Naive B cell (primary cell): ENCODE results near the gene CBX1. TPM values are rescaled to one million over a fixed set of nuclear protein-coding genes. Genes with fewer than 3 reads are reported as not detected.
A peak's percentile ranks its signal among the peaks of the same experiment; 100 is the strongest.

Experiments
- ATAC-seq, 2 donors: fragments of 150-1000 bp; cut with Tn5 transposase; 2 replicates each; pipeline ENCODE4 v1.10.0; 2021; ENCODE audit warnings: low read depth in 2 of 2, mild to moderate bottlenecking in 2 of 2, moderate library complexity in 2 of 2
- DNase-seq: peaks from one replicate; pipeline ENCODE4 v3.0.0; 2022
- H3K27ac Mint-ChIP-seq, 6 donors: one replicate each; pipeline ENCODE4 v1.8.0; 2020 to 2022; ENCODE audit warnings: mild to moderate bottlenecking in 6 of 6, mixed read lengths in 6 of 6, moderate library complexity in 5 of 6, inconsistent platforms in 2 of 6
- H3K27me3 Mint-ChIP-seq, 3 donors: one replicate each; pipeline ENCODE4 v1.8.0; 2021 to 2022; ENCODE audit warnings: mixed read lengths in 3 of 3, mild to moderate bottlenecking in 1 of 3
- H3K36me3 Mint-ChIP-seq, 2 donors: one replicate each; pipeline ENCODE4 v1.8.0; 2020 to 2022; ENCODE audit warnings: mixed read lengths in 2 of 2, inconsistent platforms in 1 of 2, mild to moderate bottlenecking in 1 of 2
- H3K4me1 Mint-ChIP-seq, 3 donors: one replicate each; pipeline ENCODE4 v1.8.0; 2020 to 2022; ENCODE audit warnings: mixed read lengths in 3 of 3, inconsistent platforms in 1 of 3, mild to moderate bottlenecking in 1 of 3, moderate library complexity in 1 of 3
- H3K4me3 Mint-ChIP-seq, 8 donors: one replicate each; pipeline ENCODE4 v1.8.0; 2020 to 2022; ENCODE audit warnings: mild to moderate bottlenecking in 8 of 8, mixed read lengths in 8 of 8, moderate library complexity in 8 of 8, inconsistent platforms in 2 of 8
- H3K9me3 Mint-ChIP-seq, 7 donors: one replicate each; pipeline ENCODE4 v1.8.0; 2020 to 2022; ENCODE audit warnings: mixed read lengths in 7 of 7, mild to moderate bottlenecking in 5 of 7, inconsistent platforms in 2 of 7, moderate library complexity in 1 of 7
- polyA plus RNA-seq, 6 donors: library from polyadenylated mRNA; unstranded; fragments of 300-500 nt; fragmentation: Illumina TruSeq; gene quantifications; one replicate each; pipeline ENCODE4 v1.2.3, GENCODE V29; 2021; ENCODE audit warnings: low read depth in 6 of 6

Gene CBX1
- polyA plus RNA-seq, 6 donors from 2014 or later: 12.9 to 30.8 (median 24.5) TPM

GRCh38 chr17:48030531-48030930, 70.7 kb downstream of the CBX1 start:
- no peak for ATAC-seq
- Mint-ChIP-seq H3K27me3 (peaks cover 15 to 61% (median 61%) of the 10 kb centered on the region in 3 donors), H3K9me3 (no peaks in the 10 kb centered on the region), H3K27ac (no peak overlapping the region), H3K36me3 (no peaks in the 10 kb centered on the region), H3K4me3 (peak overlapping the region in 1 of 8 donors; percentile 6), H3K4me1 (peaks cover 5 to 17% (median 13%) of the 10 kb centered on the region in 3 donors)
- DNase-seq: no peak

GRCh38 chr17:48028736-48029135, 72.5 kb downstream of the CBX1 start:
- Mint-ChIP-seq H3K4me1 (peaks cover 20 to 33% (median 27%) of the 10 kb centered on the region in 3 donors), H3K27me3 (peaks cover 21 to 60% (median 59%) of the 10 kb centered on the region in 3 donors), H3K36me3 (no peaks in the 10 kb centered on the region), H3K4me3 (no peak overlapping the region), H3K27ac (no peak overlapping the region), H3K9me3 (no peaks in the 10 kb centered on the region)
- DNase-seq (no peak), ATAC-seq (no peak)

- Mint-ChIP-seq H3K36me3 (no peaks in the 10 kb centered on the region), H3K9me3 (peaks cover 0 to 2% (median 0%) of the 10 kb centered on the region in 7 donors), H3K27ac (peak overlapping the region in 1 of 6 donors; percentile 17), H3K4me1 (peaks cover 24 to 43% (median 28%) of the 10 kb centered on the region in 3 donors), H3K4me3 (no peak overlapping the region), H3K27me3 (peaks cover 18 to 59% (median 55%) of the 10 kb centered on the region in 3 donors)
- no peak for ATAC-seq
- no peak for DNase-seq
Measured at GRCh38 chr17:48027322-48027981, 73.8 kb downstream of the CBX1 start.

- Mint-ChIP-seq H3K36me3 (no peaks in the 10 kb centered on the region), H3K27ac (peak overlapping the region in 1 of 6 donors; percentile 17), H3K4me3 (peak overlapping the region in 6 of 8 donors; percentile 53 to 89 (median 64)), H3K9me3 (peaks cover 0 to 2% (median 0%) of the 10 kb centered on the region in 7 donors), H3K4me1 (peaks cover 24 to 43% (median 28%) of the 10 kb centered on the region in 3 donors), H3K27me3 (peaks cover 21 to 56% (median 54%) of the 10 kb centered on the region in 3 donors)
- ATAC-seq: peak; percentile 25 to 29
- peak; percentile 71 for DNase-seq
Measured at GRCh38 chr17:48026502-48027321, 74.6 kb downstream of the CBX1 start.

GRCh38 chr17:48025904-48026501, 75.3 kb downstream of the CBX1 start:
- DNase-seq (no peak), ATAC-seq (no peak)
- Mint-ChIP-seq H3K4me1 (peaks cover 24 to 43% (median 28%) of the 10 kb centered on the region in 3 donors), H3K4me3 (peak overlapping the region; percentile 56 to 95 (median 90)), H3K27me3 (peaks cover 27 to 56% (median 54%) of the 10 kb centered on the region in 3 donors), H3K36me3 (no peaks in the 10 kb centered on the region), H3K27ac (no peak overlapping the region), H3K9me3 (peaks cover 0 to 2% (median 0%) of the 10 kb centered on the region in 7 donors)

GRCh38 chr17:48025040-48025903, 76.0 kb downstream of the CBX1 start:
- Mint-ChIP-seq H3K27me3 (peaks cover 30 to 53% (median 49%) of the 10 kb centered on the region in 3 donors), H3K4me1 (peaks cover 24 to 43% (median 28%) of the 10 kb centered on the region in 3 donors), H3K4me3 (peak overlapping the region; percentile 87 to 95 (median 90)), H3K36me3 (no peaks in the 10 kb centered on the region), H3K27ac (peak overlapping the region; percentile 48 to 97 (median 78)), H3K9me3 (peaks cover 0 to 2% (median 0%) of the 10 kb centered on the region in 7 donors)
- peak; percentile 95 for DNase-seq
- ATAC-seq: peak; percentile 90

GRCh38 chr17:48024149-48025039, 76.9 kb downstream of the CBX1 start:
- ATAC-seq (peak; percentile 12 to 20), DNase-seq (peak; percentile 39)
- Mint-ChIP-seq H3K27ac (peak overlapping the region; percentile 72 to 97 (median 80)), H3K4me1 (peaks cover 24 to 43% (median 28%) of the 10 kb centered on the region in 3 donors), H3K9me3 (peaks cover 0 to 2% (median 0%) of the 10 kb centered on the region in 7 donors), H3K4me3 (peak overlapping the region; percentile 87 to 95 (median 90)), H3K36me3 (no peaks in the 10 kb centered on the region), H3K27me3 (peaks cover 35 to 52% (median 46%) of the 10 kb centered on the region in 3 donors)

- peak; percentile 13 to 16 for ATAC-seq
- no peaks in the 10 kb centered on the region for H3K36me3 Mint-ChIP-seq
- peak overlapping the region; percentile 74 to 90 (median 84) for H3K4me3 Mint-ChIP-seq
- H3K4me1 Mint-ChIP-seq: peaks cover 24 to 43% (median 28%) of the 10 kb centered on the region in 3 donors
- H3K9me3 Mint-ChIP-seq: peaks cover 0 to 2% (median 0%) of the 10 kb centered on the region in 7 donors
- DNase-seq: peak; percentile 47
- peaks cover 35 to 45% (median 44%) of the 10 kb centered on the region in 3 donors for H3K27me3 Mint-ChIP-seq
- peak overlapping the region in 3 of 6 donors; percentile 63 to 81 (median 80) for H3K27ac Mint-ChIP-seq
Measured at GRCh38 chr17:48023400-48024148, 77.7 kb downstream of the CBX1 start.

- H3K4me3 Mint-ChIP-seq: peak overlapping the region in 7 of 8 donors; percentile 28 to 90 (median 79)
- H3K36me3 Mint-ChIP-seq: no peaks in the 10 kb centered on the region
- H3K9me3 Mint-ChIP-seq: peaks cover 0 to 2% (median 0%) of the 10 kb centered on the region in 7 donors
- DNase-seq: no peak
- peaks cover 24 to 49% (median 28%) of the 10 kb centered on the region in 3 donors for H3K4me1 Mint-ChIP-seq
- ATAC-seq: no peak
- peaks cover 39 to 40% (median 40%) of the 10 kb centered on the region in 3 donors for H3K27me3 Mint-ChIP-seq
- no peak overlapping the region for H3K27ac Mint-ChIP-seq
Measured at GRCh38 chr17:48022901-48023300, 78.4 kb downstream of the CBX1 start.

GRCh38 chr17:48021934-48022333, 79.3 kb downstream of the CBX1 start:
- DNase-seq: no peak
- Mint-ChIP-seq H3K27ac (no peak overlapping the region), H3K9me3 (peaks cover 0 to 2% (median 0%) of the 10 kb centered on the region in 7 donors), H3K36me3 (no peaks in the 10 kb centered on the region), H3K27me3 (peaks cover 32 to 40% (median 33%) of the 10 kb centered on the region in 3 donors), H3K4me3 (peak overlapping the region in 1 of 8 donors; percentile 19), H3K4me1 (peaks cover 24 to 52% (median 28%) of the 10 kb centered on the region in 3 donors)
- no peak for ATAC-seq
